Measurements from ENCODE around the gene DLG1.

DNA sequence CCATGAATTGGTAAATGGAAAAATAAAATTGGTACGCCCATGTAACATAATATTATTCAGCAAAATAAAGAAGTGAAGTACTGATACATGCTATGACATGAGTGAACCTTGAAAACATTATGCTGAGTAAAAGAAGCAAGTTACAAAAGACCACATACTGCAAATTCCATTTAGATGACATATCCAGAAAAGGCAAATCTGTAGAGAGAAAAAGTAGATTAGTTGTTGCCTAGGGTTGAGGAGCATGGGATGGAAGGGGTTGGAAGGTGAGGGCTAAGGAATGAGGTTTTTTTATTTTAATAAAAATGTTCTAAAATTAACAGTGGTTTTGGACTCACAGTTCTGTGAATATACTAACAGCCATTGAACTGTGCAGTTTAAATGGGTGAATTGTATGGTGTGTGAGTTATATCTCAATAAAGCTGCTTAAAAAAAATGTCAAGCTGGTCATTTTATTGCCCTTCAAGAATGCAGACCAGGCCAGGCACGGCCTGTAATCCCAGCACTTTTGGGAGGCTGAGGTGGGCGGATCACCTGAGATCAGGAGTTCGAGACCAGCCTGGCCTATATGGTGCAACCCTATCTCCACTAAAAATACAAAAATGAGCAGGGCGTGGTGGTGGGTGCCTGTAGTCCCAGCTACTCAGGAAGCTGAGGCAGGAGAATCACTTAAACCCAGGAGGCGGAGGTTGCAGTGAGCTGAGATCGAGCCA lies 8.1 kb upstream of the DLG1 start:
- no peak for TF ChIP-seq ZNF274 (IDR thresholded peaks at IDR 0.05; ENCODE audit: low read depth, low read length)
- TF ChIP-seq YY1 (IDR thresholded peaks at IDR 0.05; ENCODE audit: insufficient read depth, insufficient read length), result no peak
